ENCODE measurements around the gene CGB1.
"Not testable (repeated sequence)": the region's sequence is repeated elsewhere in the genome, so short reads cannot be mapped to it uniquely, and the experiment has no call there.

Gene CGB1

DNA sequence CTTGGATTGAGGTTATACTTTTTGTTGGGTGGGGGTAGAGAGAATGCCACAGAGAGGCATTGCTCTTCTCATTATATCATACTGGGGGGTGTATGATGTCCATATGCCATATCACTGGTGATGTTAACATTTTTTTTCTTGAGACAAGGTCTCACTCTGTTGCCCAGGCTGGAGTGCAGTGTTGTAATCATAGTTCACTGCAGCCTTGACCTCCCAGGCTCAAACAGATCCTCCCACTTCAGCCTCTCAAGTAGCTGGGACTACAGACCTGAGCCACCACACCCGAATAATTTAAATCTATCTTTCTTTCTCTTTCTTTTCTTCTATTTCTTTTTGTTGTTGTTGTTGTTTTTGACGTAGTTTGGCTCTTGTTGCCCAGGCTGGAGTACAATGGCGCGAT is 43.7 kb upstream of the CGB1 start:
- Histone ChIP-seq H4K20me1 (ENCODE audit: insufficient read depth, low read length) (no peaks in the 10 kb centered on the region), H3K79me2 (ENCODE audit: low read length) (peaks cover 1% of the 10 kb centered on the region), H3K4me3 (ENCODE audit: low read length) (no peak overlapping the region), H3K9ac (ENCODE audit: low read length) (no peak overlapping the region), H3K27me3 (replicated peaks; ENCODE audit: insufficient read depth, low read length) (no peaks in the 10 kb centered on the region), H3K9me3 (replicated peaks; ENCODE audit: insufficient read depth, low read length) (no peaks in the 10 kb centered on the region), H3F3A (ENCODE audit: insufficient read depth, low read length) (no peaks in the 10 kb centered on the region), H2AFZ (ENCODE audit: low read length) (no peak overlapping the region), H3K27ac (ENCODE audit: low read length) (no peak overlapping the region), H3K9me2 (replicated peaks; ENCODE audit: insufficient read depth, low read length) (no peaks in the 10 kb centered on the region), H3K4me2 (ENCODE audit: low read depth, low read length) (no peak overlapping the region), H3K4me1 (ENCODE audit: low read length) (no peaks in the 10 kb centered on the region), H3K36me3 (replicated peaks; ENCODE audit: insufficient read depth, low read length) (no peaks in the 10 kb centered on the region)
- TF ChIP-seq, protein P1, sequence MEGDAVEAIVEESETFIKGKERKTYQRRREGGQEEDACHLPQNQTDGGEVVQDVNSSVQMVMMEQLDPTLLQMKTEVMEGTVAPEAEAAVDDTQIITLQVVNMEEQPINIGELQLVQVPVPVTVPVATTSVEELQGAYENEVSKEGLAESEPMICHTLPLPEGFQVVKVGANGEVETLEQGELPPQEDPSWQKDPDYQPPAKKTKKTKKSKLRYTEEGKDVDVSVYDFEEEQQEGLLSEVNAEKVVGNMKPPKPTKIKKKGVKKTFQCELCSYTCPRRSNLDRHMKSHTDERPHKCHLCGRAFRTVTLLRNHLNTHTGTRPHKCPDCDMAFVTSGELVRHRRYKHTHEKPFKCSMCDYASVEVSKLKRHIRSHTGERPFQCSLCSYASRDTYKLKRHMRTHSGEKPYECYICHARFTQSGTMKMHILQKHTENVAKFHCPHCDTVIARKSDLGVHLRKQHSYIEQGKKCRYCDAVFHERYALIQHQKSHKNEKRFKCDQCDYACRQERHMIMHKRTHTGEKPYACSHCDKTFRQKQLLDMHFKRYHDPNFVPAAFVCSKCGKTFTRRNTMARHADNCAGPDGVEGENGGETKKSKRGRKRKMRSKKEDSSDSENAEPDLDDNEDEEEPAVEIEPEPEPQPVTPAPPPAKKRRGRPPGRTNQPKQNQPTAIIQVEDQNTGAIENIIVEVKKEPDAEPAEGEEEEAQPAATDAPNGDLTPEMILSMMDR (IDR thresholded peaks at IDR 0.05; ENCODE audit: low read length), result no peak
- no peak for TF ChIP-seq EZH2phosphoT487 (IDR thresholded peaks at IDR 0.05; ENCODE audit: low read length)
- no peak for TF ChIP-seq EZH2 (optimal IDR thresholded peaks at IDR 0.05; ENCODE audit: low read depth, low read length)
- no peak for DNase-seq

DNA sequence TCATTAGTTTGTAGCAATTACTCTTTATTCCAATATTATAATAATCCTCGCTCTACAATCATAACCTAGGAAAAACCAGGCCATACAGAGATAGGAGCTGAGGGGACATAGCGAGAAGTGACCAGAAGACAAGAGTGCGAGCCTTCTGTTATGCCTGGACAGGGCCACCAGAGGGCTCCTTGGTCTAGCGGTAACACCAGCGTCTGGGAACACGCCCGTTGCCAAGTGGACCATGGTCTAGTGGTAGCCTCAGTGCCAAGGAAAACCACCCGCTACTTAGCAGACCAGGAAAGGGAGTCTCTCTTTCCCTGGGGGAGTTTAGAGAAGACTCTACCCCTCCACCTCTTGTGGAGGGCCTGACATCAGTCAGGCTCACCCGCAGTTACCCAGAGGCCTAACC is 38.2 kb upstream of the CGB1 start:
- H3F3A ChIP-seq (ENCODE audit: insufficient read depth, low read length); H3K9me2 ChIP-seq (replicated peaks; ENCODE audit: insufficient read depth, low read length); H3K9ac ChIP-seq (ENCODE audit: low read length); H3K9me3 ChIP-seq (replicated peaks; ENCODE audit: insufficient read depth, low read length); H3K4me3 ChIP-seq (ENCODE audit: low read length); H3K79me2 ChIP-seq (ENCODE audit: low read length); H3K4me1 ChIP-seq (ENCODE audit: low read length); H3K27ac ChIP-seq (ENCODE audit: low read length); H3K36me3 ChIP-seq (replicated peaks; ENCODE audit: insufficient read depth, low read length); H4K20me1 ChIP-seq (ENCODE audit: insufficient read depth, low read length); H3K4me2 ChIP-seq (ENCODE audit: low read depth, low read length); H2AFZ ChIP-seq (ENCODE audit: low read length): not testable (repeated sequence)
- TF ChIP-seq, protein P1 (IDR thresholded peaks at IDR 0.05; ENCODE audit: low read length), result peak; percentile 37
- peak; percentile 25 for DNase-seq
- H3K27me3 ChIP-seq (replicated peaks; ENCODE audit: insufficient read depth, low read length), result peaks cover 24% of the 10 kb centered on the region

DNA sequence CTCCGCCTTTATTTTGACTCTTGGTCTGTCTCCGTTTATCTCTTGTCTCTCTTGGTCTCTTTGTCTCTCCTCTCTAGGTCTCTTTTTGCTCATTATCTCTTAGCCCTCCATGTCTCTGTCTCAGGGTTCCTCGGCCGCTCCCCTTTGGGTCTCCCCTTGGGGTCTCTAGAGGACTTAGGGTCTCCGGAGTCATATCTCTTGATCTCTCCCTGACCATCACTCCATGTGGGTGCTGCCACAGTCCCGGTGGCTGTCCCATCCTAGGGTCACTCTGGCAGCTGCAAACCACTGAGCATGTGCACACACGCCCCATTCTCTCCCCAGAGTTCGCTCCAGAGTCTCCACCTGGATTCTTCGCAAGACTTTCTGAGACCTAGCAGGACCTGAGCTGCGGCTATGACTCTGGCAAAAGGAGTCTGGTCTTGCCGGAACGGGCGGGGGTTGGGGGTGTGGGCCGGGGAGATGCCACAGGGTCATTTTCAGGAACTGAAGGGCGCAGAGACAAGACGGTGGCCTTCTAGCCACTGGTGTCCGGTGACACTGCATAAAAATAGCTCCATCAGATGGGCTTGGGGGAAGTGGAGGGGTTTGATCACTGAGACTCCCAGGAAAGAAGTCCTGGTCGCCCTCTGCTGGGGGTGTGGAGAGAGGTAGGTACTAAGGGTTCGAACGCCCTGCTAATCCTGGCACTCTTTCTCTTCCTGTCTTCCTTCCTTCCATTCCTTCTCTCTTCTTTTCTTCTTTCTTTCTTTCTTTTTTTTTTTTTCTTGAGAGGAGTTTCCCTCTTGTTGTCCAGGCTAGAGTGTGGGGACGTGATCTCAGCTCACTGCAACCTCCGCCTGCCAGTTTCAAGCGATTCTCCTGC is 37.1 kb upstream of the CGB1 start:
- Histone ChIP-seq H3K9me3 (replicated peaks; ENCODE audit: insufficient read depth, low read length) (no peaks in the 10 kb centered on the region), H3K4me2 (ENCODE audit: low read depth, low read length) (no peak overlapping the region), H3K4me1 (ENCODE audit: low read length) (no peaks in the 10 kb centered on the region), H3K27ac (ENCODE audit: low read length) (no peak overlapping the region), H3K36me3 (replicated peaks; ENCODE audit: insufficient read depth, low read length) (no peaks in the 10 kb centered on the region), H3K27me3 (replicated peaks; ENCODE audit: insufficient read depth, low read length) (peaks cover 36% of the 10 kb centered on the region), H4K20me1 (ENCODE audit: insufficient read depth, low read length) (no peaks in the 10 kb centered on the region), H3K9ac (ENCODE audit: low read length) (no peak overlapping the region), H2AFZ (ENCODE audit: low read length) (no peak overlapping the region), H3F3A (ENCODE audit: insufficient read depth, low read length) (no peaks in the 10 kb centered on the region), H3K79me2 (ENCODE audit: low read length) (no peaks in the 10 kb centered on the region), H3K4me3 (ENCODE audit: low read length) (no peak overlapping the region), H3K9me2 (replicated peaks; ENCODE audit: insufficient read depth, low read length) (no peaks in the 10 kb centered on the region)
- DNase-seq, result no peak
- TF ChIP-seq EZH2phosphoT487 (IDR thresholded peaks at IDR 0.05; ENCODE audit: low read length), result no peak
- TF ChIP-seq EZH2 (optimal IDR thresholded peaks at IDR 0.05; ENCODE audit: low read depth, low read length), result no peak
- TF ChIP-seq, protein P1 (IDR thresholded peaks at IDR 0.05; ENCODE audit: low read length), result peak; percentile 24; the same call in 1 of the 2 replicates
